Erythroblast (primary cell): ENCODE measurements around the gene WDR81.

Experiments used
- GATA1 ChIP-seq: IDR thresholded peaks from 2 replicates; pipeline ENCODE4 v1.6.1; 2011; ENCODE audit warnings: low read depth, mild to moderate bottlenecking, control low read depth, low read length, moderate library complexity
- POLR2A ChIP-seq: IDR thresholded peaks from 2 replicates; pipeline ENCODE4 v1.6.1; 2011; ENCODE audit warnings: mild to moderate bottlenecking, low read length

DNA sequence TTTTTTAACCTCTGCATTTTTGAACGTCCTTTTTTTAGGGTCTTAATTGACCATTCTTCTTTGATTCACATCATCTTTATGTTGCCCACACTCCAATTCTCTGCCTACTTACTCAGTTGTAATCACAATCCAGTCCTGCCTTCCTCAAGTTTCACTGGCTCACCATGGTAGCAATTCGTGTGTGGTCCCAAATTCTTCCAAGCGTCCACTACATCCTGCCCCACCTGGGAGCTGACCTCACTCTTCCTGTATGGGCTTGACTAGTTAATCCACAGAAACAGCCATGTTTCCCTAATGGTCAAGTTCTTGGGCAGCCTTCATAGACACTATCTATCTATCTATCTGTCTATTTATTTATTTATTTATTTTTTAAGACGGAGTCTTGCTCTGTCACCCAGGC is 21.4 kb upstream of the WDR81 start:
- TF ChIP-seq POLR2A (no peak), GATA1 (no peak)
